ENCODE measurements around the gene SMARCC1.

The SMARCC1 gene

GRCh38 chr3:47579875-47580274 is 201.8 kb downstream of the SMARCC1 start:
- no peak for DNase-seq (ENCODE audit: low spot score)
- TF ChIP-seq CTCF (IDR thresholded peaks at IDR 0.05; ENCODE audit: extremely low read depth, missing control alignments): no peak

- peak; percentile 79 for DNase-seq (ENCODE audit: low spot score)
- TF ChIP-seq CTCF (IDR thresholded peaks at IDR 0.05; ENCODE audit: extremely low read depth, missing control alignments): no peak
Observed at GRCh38 chr3:47578691-47579632, 202.7 kb downstream of the SMARCC1 start, which contains the start of gene CSPG5. Gene CSPG5, minus strand, starts transcription at chr3:47578865. Its CDS starts 172 bp downstream, at chr3:47578693.

- TF ChIP-seq CTCF (IDR thresholded peaks at IDR 0.05; ENCODE audit: extremely low read depth, missing control alignments): no peak
- peak; percentile 92 for DNase-seq (ENCODE audit: low spot score)
Observed at GRCh38 chr3:47578119-47578632, 203.5 kb downstream of the SMARCC1 start.

- no peak for TF ChIP-seq CTCF (IDR thresholded peaks at IDR 0.05; ENCODE audit: extremely low read depth, missing control alignments)
- no peak for DNase-seq (ENCODE audit: low spot score)
Observed at GRCh38 chr3:47577583-47578118, 204.0 kb downstream of the SMARCC1 start.

GRCh38 chr3:47573190-47574172 is 208.2 kb downstream of the SMARCC1 start:
- no peak for DNase-seq (ENCODE audit: low spot score)
- no peak for TF ChIP-seq CTCF (IDR thresholded peaks at IDR 0.05; ENCODE audit: extremely low read depth, missing control alignments)

- no peak for DNase-seq (ENCODE audit: low spot score)
- TF ChIP-seq CTCF (IDR thresholded peaks at IDR 0.05; ENCODE audit: extremely low read depth, missing control alignments): no peak
Observed at GRCh38 chr3:47571391-47572175, 210.1 kb downstream of the SMARCC1 start.

Data from GM20000 (cell line).